Stimulated activated naive CD8-positive, alpha-beta T cell treated with anti-CD3 and anti-CD28 coated beads, Interleukin-15, Interleukin-2, amounts not matched to agents 100 U/mL and 50 U/mL, for 24 hours (primary cell): ENCODE data around the gene PCDHGC3.
A peak's percentile ranks its signal among the peaks of the same experiment; 100 is the strongest.

Experiments
- ATAC-seq: fragments of 150-1000 bp; cut with Tn5 transposase; one replicate; pipeline ENCODE4 v1.10.0; 2021
- DNase-seq: peaks from one replicate; pipeline ENCODE4 v3.0.0; 2021

PCDHGC3 gene

DNA sequence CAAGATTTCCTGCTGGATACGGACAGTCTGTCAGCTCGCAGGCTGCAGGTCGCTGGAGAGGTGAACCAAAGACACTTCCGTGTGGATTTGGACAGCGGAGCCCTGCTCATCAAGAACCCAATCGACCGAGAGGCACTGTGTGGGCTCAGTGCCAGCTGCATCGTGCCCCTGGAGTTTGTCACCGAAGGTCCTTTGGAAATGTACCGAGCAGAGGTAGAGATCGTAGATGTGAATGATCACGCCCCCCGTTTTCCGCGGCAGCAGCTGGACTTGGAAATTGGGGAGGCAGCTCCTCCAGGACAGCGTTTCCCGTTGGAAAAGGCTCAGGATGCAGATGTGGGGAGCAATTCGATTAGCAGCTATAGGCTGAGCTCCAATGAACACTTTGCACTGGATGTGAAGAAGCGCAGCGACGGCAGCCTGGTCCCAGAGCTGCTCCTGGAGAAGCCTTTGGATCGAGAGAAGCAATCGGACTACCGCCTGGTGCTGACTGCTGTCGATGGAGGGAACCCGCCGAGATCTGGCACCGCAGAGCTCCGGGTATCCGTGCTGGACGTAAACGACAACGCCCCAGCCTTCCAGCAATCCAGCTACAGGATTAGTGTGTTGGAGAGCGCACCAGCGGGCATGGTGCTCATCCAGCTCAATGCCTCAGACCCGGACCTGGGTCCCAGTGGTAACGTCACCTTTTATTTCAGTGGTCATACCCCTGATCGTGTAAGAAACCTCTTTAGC, 9.7 kb downstream of the PCDHGC3 start:
- DNase-seq, result no peak
- ATAC-seq, result no peak

DNA sequence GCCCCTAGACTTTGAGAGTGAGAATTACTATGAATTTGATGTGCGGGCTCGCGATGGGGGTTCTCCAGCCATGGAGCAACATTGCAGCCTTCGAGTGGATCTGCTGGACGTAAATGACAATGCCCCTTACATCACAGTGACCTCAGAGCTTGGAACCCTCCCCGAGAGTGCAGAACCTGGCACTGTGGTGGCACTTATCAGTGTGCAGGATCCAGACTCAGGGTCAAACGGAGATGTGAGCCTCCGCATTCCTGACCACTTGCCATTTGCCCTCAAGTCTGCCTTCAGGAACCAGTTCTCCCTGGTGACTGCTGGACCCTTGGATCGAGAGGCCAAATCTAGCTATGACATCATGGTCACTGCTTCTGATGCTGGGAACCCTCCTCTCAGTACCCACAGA, 10.3 kb downstream of the PCDHGC3 start:
- DNase-seq, result no peak
- no peak for ATAC-seq

DNA sequence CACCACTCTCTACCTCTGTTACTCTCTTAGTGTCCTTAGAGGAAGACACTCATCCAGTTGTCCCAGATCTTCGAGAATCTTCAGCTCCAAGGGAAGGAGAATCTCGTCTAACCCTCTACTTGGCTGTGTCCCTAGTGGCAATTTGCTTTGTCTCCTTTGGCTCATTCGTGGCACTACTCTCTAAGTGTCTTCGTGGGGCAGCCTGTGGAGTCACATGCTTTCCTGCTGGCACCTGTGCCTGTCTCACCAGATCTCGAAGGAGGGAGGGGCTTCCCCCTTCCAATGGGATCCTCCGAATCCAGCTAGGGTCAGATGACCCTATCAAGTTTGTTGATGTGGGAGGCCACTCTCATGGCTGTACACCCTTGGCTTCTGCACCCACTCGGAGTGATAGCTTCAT, 11.4 kb downstream of the PCDHGC3 start:
- DNase-seq, result no peak
- ATAC-seq, result no peak

DNA sequence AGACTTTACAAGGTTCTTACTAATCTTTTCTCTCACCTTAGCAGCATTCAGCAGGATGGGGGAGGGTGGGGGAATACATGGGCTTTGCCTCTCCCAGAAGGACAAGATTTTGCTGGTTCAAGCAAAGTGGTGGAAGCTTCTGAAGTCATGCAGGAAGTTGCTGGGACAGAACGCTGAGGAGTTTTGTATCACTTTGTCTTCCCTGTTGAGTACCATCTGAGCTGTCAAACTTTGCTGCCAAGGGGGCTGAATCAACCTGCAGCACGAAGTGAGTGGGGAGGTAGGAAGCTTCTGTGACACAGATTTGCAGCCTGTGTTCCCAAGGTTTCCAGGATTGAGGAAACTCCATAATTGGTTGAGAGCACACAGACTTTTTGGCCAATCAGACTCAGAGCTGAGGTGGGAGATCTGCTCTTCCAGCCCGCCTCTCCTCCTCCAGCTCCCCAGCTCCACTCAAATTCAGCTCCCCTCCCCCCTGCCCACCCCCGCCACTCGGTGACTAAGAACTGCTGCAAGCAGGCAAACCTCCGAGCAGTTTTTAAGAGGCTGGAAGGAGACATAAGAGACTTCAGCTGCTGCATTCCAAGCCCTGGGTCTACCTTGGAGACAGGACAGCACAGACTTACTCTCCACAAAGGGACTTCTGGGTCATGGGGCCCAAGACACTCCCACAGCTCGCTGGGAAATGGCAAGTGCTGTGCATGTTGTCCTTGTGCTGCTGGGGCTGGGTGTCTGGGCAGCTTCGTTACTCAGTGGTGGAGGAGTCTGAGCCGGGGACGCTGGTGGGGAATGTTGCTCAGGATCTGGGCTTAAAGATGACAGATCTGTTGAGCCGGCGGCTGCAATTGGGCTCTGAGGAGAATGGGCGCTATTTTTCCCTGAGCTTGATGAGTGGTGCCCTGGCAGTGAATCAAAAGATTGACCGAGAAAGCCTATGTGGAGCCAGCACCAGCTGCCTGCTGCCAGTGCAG, 13.1 kb downstream of the PCDHGC3 start, which contains the start of gene PCDHGC5:
Gene PCDHGC5, plus strand, starts transcription at position 491 of the 971 bp plus-strand sequence. Its CDS starts 160 bp downstream, at position 651.
- DNase-seq, result no peak
- ATAC-seq, result no peak

DNA sequence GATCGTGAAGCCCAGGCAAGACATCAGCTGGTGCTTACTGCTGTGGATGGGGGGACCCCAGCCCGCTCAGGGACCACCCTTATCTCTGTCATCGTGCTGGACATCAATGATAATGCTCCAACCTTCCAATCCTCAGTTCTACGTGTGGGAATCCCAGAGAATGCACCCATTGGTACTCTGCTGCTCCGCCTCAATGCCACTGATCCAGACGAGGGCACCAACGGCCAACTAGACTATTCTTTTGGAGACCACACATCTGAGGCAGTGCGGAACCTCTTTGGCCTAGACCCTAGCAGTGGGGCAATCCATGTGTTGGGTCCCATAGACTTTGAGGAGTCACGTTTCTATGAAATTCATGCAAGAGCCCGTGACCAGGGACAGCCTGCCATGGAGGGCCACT, 14.1 kb downstream of the PCDHGC3 start:
- DNase-seq (no peak), ATAC-seq (no peak)

DNA sequence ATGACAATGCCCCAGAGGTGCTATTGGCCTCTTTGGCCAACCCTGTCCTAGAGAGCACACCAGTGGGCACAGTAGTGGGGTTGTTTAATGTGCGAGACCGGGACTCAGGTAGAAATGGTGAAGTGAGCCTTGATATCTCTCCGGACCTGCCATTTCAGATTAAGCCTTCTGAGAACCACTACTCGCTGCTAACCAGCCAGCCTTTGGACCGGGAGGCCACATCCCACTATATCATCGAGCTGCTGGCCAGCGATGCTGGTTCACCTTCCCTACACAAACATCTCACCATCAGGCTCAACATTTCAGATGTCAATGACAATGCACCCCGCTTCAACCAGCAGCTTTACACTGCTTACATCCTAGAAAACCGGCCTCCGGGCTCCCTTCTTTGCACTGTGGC, 14.5 kb downstream of the PCDHGC3 start:
- DNase-seq (no peak), ATAC-seq (no peak)

DNA sequence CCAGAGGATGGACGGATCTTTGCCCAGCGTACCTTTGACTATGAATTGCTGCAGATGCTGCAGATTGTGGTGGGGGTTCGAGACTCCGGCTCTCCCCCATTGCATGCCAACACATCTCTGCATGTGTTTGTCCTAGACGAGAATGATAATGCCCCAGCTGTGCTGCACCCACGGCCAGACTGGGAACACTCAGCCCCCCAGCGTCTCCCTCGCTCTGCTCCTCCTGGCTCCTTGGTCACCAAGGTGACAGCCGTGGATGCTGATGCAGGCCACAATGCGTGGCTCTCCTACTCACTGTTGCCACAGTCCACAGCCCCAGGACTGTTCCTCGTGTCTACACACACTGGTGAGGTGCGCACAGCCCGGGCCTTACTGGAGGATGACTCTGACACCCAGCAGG, 15.0 kb downstream of the PCDHGC3 start:
- no peak for DNase-seq

DNA sequence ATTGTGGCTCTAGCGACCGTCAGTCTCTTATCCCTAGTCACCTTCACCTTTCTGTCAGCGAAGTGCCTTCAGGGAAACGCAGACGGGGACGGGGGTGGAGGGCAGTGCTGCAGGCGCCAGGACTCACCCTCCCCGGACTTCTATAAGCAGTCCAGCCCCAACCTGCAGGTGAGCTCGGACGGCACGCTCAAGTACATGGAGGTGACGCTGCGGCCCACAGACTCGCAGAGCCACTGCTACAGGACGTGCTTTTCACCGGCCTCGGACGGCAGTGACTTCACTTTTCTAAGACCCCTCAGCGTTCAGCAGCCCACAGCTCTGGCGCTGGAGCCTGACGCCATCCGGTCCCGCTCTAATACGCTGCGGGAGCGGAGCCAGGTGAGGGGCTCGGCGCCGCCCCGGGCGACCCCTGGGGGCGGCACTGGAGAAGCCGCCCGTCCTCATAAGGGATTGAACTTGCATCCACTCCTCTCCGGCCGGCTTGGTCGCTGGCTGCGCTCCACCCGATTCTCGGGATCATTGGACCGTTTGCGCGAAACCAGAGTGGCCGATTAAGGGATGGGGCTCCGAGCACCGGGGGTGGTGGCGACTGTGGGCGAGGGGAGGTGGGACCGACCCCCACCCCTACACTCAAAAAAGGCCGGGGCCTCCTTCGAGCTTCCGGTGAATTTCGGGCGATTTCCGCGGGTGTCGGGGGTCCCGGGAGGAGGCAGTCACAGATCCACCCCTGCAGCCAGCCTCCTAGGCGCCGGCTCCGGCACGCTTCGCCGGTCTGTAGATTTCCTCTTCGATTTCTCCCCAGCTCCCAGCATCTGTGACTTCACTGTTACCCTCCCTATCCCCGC, 15.8 kb downstream of the PCDHGC3 start:
- no peak for ATAC-seq
- DNase-seq, result no peak

More for the DNA sequence above, 15.0 kb downstream of the PCDHGC3 start:
- no peak for ATAC-seq

DNA sequence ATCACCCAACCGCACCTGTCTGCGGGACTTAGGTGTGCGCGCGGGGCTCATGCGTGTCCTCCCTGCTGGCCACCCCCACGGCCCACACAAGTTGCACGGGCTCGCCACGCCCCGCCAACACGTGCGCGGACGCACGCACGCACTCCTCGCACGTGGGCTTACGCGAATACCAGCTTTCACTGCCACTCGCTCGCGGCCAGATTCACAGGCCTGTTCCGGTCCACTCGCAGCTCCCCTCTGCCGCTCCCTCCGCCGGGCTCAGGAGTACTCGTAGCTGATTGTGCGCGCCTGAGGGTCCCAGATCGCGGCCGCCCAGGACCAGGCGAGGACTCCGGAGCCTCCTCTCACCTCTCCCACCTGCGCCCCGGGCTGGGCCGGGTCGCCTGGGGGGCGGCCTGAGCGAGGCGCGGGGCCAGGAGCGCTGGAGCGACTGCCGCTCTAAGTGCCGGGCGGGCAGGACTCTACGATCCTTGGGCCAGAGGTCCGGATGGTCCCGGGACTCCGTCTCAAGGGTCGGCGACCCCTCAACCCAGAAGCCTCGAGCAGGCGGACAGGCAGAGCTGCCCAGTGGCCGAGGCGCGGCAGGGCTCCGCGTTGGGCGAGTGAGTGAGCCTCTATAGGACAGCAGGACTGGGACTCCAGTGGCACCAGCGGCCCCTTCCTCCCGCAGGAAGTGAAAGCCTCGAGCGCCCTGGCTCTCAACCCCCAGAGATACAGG, 16.6 kb downstream of the PCDHGC3 start:
- ATAC-seq (no peak), DNase-seq (peak; percentile 43)

DNA sequence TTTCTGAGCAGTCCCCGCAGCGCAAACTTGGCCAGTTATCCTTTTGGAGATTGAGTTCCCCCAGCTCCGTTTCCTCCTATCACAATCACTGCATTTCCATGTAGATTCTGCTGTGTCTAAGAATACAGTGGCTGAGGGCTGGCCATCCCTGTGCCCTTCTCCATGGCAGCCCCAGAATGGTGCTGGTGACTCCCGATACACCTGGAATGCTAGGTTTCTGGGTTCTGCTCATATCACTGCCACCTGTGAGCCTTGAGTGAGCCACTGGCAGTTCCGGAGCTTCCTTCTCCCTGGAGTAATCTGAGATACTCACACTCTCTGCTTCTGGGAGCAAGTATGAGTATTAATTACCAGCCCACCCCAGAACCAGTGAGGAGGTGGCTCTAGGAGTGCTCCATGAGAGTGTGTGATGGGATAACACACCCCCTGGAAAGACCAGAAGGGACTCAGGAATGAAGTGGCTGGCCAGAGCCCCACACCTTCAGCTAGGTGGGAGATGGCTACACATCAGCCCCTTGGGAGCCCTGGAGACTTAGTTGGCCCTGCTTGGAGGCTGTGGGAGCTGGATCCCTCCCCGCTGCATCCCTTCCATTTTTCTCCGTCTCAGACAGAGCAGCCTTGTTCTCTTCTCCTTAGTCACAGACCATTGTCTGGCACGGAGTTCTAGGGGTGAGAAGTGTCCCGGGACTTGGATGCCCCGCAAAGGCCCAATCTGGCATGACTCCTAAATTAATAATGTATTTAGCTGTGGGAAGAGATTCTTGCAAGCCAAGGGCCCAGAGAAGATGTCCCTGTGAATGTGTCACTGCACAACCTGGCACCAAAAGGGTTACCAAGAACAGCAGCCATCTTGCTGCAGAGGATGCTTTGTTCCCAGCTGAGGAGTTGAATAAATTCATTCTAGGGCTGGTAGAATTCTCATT, 18.0 kb downstream of the PCDHGC3 start:
- ATAC-seq (no peak), DNase-seq (no peak)

DNA sequence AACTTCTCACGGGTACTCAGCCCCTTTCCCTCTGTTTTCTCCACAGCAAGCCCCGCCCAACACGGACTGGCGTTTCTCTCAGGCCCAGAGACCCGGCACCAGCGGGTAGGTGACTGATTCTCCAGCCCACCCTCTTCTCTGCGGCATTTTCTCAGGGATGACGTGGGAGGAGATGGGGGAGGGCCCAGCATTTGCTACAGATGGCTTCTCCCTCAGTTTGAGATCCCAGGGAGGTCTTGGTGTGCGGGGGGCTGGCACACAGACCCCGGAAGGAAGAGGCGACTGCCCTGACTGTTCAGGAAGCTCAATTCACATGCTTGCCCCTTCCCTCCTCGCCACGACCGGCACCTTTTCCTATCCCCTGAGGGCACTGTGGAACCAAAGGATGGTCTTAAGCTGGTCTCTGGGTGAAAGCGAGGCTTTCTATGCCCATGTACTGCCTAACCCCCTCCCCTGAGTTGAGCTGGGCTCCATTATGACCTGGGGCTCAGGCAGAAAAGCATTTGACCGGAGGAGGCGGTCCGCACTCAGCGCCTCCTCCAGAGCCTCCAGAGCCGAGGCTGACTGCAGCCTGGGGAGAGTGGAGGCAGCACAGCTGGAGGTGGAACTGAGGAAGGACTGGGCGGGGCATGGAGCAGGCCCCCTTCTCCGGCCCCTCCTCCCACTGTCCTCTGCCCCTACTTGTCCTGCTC, 19.1 kb downstream of the PCDHGC3 start:
- ATAC-seq (no peak), DNase-seq (no peak)

DNA sequence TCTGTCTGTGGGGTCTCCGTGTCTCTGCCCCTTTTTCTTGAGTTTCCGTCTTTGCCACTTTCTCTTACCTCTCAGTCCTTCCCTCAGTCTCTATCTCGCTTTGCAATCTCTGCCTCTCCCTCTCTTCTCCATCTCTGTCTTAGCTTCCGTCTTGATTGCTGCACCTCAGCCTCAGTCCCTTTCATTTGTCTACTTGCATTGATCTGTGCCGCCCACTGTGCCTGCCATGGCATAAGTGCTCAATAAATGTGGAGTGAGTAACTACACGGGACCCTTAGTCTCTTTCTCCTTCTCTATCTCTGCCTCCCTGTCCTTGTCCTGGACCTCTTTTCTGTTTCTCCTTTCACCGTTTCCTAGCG, 19.7 kb downstream of the PCDHGC3 start:
- DNase-seq (no peak), ATAC-seq (no peak)

DNA sequence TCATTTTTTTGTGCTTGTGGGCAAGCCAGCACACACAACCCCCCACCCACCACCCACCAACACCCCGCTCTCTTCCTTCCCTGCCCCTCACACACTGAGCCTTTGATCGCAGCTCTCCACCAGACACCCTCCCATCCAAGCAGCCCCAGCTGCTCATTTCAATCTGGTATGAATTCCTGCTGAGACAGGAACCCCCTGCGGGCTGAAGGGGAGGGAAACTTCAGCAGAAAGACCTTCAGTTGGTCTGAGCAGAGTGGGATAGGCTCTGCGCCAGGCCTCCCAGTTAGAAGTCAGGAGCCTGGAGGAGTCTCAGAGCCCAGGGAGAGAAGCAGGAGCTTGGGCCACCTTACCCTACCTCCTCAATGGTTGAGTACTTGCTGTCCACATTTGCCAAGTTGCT, 20.3 kb downstream of the PCDHGC3 start:
- DNase-seq (no peak), ATAC-seq (no peak)

DNA sequence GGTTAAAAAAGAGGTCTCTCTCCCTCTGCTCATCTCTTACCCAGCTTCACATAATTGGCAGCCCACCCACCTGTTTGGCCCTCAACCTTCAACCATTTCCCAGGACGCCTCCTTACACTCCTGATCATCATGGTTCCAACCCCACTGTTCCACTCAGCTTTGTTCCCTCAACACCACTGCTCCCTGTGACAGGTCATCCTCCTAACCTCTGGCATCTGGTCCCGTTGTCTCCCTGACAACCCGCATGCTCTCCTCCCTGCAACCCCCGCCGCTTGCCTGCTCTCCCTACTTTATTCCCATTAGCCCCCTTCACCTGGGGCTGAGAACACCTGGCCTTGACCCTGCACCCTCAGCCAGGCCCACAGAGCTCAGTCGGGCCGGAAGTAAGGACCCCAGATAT, 26.0 kb downstream of the PCDHGC3 start:
- ATAC-seq, result no peak
- no peak for DNase-seq

DNA sequence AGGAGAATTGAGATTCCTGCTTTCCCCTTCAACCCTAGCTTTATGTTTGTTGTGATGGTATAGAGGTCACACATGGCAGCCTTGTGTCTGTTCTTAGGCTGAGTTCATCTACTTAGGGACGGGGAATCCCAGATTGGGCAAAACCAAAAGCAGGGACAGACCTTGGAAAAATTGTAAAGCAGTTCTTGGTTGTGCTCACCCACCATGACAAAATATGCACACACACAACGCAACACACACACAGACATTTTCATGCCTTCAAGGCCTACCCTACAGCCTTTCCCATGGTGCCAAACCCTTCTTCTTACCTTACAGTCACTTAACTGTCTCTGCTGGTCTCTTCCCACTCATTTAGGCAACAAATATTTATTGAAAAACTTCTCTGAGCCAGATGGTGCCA, 27.9 kb downstream of the PCDHGC3 start:
- ATAC-seq (no peak), DNase-seq (no peak)

DNA sequence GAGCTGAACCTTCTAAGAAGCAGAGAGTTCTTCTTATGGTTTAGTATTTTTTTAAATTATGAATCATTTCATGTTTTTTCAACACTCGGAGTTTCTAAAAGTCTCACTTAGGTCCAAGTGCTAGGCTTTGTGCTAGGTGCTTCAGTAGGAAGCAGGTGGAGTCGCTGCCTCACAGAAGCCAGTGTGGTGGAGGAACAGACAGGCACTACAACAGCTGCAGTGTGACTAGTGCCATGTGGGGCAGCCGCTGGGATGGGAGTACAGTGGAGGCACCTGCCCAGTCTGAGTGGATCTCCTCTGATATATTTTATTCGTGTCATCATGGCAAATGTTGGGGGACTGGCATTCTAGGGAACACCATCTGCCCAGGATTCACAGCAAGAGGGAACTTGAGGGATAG, 28.4 kb downstream of the PCDHGC3 start:
- DNase-seq, result no peak
- ATAC-seq, result no peak

DNA sequence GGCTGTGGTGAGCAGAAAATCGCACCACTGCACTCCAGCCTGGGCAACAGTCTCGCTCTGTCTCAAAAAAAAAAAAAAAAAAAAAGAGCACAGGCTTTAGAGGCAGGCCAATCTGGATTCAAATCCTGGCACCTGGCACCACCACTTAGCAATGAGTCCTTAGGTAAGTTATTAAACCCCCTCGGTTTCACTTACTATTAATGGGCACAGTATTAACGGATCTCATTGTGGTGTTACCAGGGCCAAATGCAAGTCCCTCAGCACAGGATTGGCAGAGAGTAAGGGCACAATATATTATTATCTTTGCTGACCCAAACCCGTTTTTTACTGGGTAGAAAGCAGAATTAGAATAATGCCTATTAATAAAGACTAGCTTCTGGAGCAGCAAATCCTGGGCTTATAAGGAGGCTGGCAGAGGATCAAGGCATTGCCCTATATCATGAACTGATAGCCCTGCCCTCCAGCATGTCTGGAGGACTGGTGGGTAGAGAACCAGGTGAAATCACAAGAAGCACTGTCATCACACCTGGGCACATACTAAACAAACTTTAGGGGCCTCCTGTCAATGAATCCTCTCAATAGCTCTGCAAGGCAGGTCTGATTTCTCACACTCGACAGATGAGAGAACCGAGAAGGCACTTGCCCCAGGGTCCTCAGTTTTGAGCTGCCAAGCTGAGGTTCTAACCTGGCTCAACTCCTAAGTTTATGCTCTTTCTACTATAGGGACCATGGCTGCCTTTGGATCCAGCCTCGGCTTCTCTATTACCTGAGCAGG, 30.8 kb downstream of the PCDHGC3 start:
- no peak for ATAC-seq
- no peak for DNase-seq

DNA sequence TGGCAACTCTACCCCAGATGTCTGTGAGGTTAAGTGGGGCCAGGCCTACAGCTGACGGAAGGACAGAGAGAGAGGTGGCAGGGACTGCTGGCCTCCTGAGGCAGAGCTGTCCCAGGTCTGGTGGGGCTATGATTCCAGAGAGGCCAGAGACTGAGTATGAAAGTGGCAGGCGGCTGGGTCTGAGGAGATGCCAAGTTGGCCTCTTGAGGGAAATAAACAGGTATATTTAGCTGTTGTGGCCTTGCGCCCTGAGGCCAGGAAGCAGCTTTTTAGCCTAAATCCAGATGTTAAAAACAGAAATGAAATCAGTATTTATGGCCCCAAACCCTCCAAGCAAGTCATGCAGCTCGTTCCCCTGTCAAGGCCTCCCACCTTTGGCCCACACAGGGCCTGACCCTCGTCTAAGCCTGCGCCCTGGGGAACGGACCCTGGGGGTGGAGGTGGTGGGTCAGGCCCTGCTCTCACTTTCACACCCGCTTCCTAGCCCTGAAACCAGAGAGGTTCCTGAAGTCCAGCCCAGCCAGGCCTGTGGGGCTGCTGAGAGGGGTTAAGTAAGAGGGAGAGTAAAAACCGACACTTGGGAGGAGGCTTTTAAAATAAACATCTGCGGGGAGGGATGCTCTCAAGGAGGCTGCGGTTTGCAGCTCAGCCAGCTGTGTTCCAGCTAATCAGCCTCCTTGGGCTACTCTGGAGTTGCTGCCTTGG, 31.8 kb downstream of the PCDHGC3 start:
- no peak for ATAC-seq
- no peak for DNase-seq

DNA sequence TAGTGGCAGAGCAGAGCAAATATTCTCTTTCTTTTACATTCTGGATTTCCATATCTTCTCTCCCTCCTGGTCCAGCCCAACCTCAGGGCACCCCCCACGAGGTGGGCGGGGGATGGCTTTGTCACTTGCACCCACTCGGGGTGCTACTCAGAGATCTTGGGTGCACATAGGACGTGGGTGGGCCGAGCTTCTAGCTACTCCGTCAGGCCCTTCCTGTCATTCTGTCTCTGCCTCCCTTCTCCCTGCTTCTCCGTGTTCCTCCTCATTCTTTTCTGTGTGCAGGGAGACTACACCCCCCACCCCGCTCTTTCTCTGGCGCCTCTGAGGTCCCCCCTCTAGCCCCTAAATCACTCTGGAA, 32.7 kb downstream of the PCDHGC3 start:
- ATAC-seq (no peak), DNase-seq (no peak)
